ENCODE results near the gene STYXL2.

STYXL2 gene

GRCh38 chr1:167121375-167122120, 27.7 kb downstream of the STYXL2 start:
- H3K4me1 ChIP-seq (ENCODE audit: control insufficient read depth in 1 of 2, insufficient read depth in 1 of 2, low read depth in 1 of 2, low read length in 1 of 2): peaks cover 8 to 12% of the 10 kb centered on the region in 2 experiments
- H3K9me3 ChIP-seq: no peaks in the 10 kb centered on the region
- H3K4me3 ChIP-seq (ENCODE audit: low read depth in 1 of 2, low read length in 1 of 2): peak overlapping the region; percentile 38 to 46
- no peak for TF ChIP-seq CTCF (IDR thresholded peaks at IDR 0.05)
- H3K36me3 ChIP-seq: no peaks in the 10 kb centered on the region
- H3K27me3 ChIP-seq: peaks cover 17% of the 10 kb centered on the region
- H3K27ac ChIP-seq: no peak overlapping the region

GRCh38 chr1:167122121-167122480, 28.2 kb downstream of the STYXL2 start:
- Histone ChIP-seq H3K9me3 (no peaks in the 10 kb centered on the region), H3K36me3 (no peaks in the 10 kb centered on the region), H3K4me3 (ENCODE audit: low read depth in 1 of 2, low read length in 1 of 2) (no peak overlapping the region), H3K27me3 (peaks cover 17% of the 10 kb centered on the region), H3K27ac (no peak overlapping the region), H3K4me1 (ENCODE audit: control insufficient read depth in 1 of 2, insufficient read depth in 1 of 2, low read depth in 1 of 2, low read length in 1 of 2) (peaks cover 8 to 12% of the 10 kb centered on the region in 2 experiments)
- no peak for TF ChIP-seq CTCF (IDR thresholded peaks at IDR 0.05)

- Histone ChIP-seq H3K4me3 (ENCODE audit: low read depth in 1 of 2, low read length in 1 of 2) (no peak overlapping the region), H3K36me3 (no peaks in the 10 kb centered on the region), H3K27me3 (peaks cover 17% of the 10 kb centered on the region), H3K27ac (no peak overlapping the region), H3K9me3 (no peaks in the 10 kb centered on the region), H3K4me1 (ENCODE audit: control insufficient read depth in 1 of 2, insufficient read depth in 1 of 2, low read depth in 1 of 2, low read length in 1 of 2) (peaks cover 8 to 12% of the 10 kb centered on the region in 2 experiments)
- no peak for TF ChIP-seq CTCF (IDR thresholded peaks at IDR 0.05)
Observed at GRCh38 chr1:167122568-167122967, 28.7 kb downstream of the STYXL2 start.

- H3K4me1 ChIP-seq (ENCODE audit: control insufficient read depth in 1 of 2, insufficient read depth in 1 of 2, low read depth in 1 of 2, low read length in 1 of 2): peaks cover 4 to 8% of the 10 kb centered on the region in 2 experiments
- no peak overlapping the region for H3K27ac ChIP-seq
- no peaks in the 10 kb centered on the region for H3K36me3 ChIP-seq
- no peak overlapping the region for H3K4me3 ChIP-seq (ENCODE audit: low read depth in 1 of 2, low read length in 1 of 2)
- TF ChIP-seq CTCF (IDR thresholded peaks at IDR 0.05): no peak
- no peaks in the 10 kb centered on the region for H3K9me3 ChIP-seq
- H3K27me3 ChIP-seq: peaks cover 33% of the 10 kb centered on the region
Observed at GRCh38 chr1:167126317-167126716, 32.4 kb downstream of the STYXL2 start.

GRCh38 chr1:167126811-167127210, 32.9 kb downstream of the STYXL2 start:
- H3K27ac ChIP-seq: no peak overlapping the region
- H3K9me3 ChIP-seq: no peaks in the 10 kb centered on the region

More at GRCh38 chr1:167126811-167127210, 32.9 kb downstream of the STYXL2 start:
- H3K4me3 ChIP-seq (ENCODE audit: low read depth in 1 of 2, low read length in 1 of 2): no peak overlapping the region
- H3K27me3 ChIP-seq: peaks cover 33% of the 10 kb centered on the region
- no peak for TF ChIP-seq CTCF (IDR thresholded peaks at IDR 0.05)
- peaks cover 0 to 3% of the 10 kb centered on the region in 2 experiments for H3K4me1 ChIP-seq (ENCODE audit: control insufficient read depth in 1 of 2, insufficient read depth in 1 of 2, low read depth in 1 of 2, low read length in 1 of 2)
- no peaks in the 10 kb centered on the region for H3K36me3 ChIP-seq

Measured in neutrophil (primary cell).